HG03571 (cell line): Measurements from ENCODE around the gene CCNJ.
"Not testable (repeated sequence)": the region's sequence is repeated elsewhere in the genome, so short reads cannot be mapped to it uniquely, and the experiment has no call there.

Experiments used
- ATAC-seq: cut with Tn5 transposase; IDR thresholded peaks from one replicate; pipeline ENCODE4 v1.9.1; 2021; ENCODE audit not compliant: unreplicated experiment

Gene CCNJ, protein sequence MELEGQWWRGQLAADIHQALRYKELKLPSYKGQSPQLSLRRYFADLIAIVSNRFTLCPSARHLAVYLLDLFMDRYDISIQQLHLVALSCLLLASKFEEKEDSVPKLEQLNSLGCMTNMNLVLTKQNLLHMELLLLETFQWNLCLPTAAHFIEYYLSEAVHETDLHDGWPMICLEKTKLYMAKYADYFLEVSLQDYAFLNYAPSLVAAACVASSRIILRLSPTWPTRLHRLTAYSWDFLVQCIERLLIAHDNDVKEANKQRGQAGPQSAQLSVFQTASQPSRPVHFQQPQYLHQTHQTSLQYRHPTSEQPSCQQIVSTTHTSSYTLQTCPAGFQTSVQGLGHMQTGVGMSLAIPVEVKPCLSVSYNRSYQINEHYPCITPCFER

DNA sequence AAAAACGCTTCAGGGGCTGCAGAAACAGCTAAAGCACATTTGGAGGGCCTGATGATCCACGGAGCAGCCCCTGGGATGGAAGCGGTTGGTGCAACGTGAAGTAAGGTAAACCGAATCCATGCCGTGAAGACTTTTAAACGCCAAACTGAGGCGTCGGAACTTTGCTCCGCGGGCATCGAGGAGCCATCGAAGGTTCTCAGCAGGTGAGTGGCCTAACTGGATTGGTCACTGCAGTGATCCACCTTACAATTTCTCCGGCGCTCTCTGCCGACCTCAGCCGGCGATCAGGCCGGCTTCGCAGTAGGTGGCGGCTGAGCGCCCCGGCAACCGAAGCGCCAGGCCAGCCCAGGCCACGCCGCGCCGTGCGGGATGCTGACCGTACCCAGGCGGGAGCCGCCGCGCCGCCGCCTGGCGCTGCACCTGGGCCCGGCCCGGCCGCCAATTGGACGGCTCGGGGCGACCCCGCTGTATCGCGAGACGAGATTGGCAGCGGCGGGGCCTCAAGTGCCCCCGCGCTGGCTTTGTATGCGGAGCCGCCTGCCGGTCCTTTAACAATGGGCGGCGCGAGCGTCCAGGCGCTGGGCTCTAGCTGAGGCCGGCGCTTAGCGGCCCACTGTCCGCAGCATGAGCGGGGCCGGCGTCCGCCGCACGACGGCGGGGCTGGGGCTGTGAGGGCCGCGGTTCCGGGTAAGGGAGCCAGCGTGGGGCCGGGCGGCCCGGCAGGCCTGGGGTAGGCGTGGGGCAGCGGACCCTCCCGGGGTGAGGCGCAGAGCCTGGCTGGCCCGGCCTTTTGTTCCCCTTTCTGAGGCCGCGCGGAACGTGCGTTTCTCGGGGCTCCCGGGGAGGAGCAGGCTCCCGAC lies at the start of gene CCNJ:
TSS of gene CCNJ (plus strand) at position 551 of the 860 bp plus-strand sequence. CDS start 811 bp downstream, outside the sequence.
- ATAC-seq = peak; percentile 83

DNA sequence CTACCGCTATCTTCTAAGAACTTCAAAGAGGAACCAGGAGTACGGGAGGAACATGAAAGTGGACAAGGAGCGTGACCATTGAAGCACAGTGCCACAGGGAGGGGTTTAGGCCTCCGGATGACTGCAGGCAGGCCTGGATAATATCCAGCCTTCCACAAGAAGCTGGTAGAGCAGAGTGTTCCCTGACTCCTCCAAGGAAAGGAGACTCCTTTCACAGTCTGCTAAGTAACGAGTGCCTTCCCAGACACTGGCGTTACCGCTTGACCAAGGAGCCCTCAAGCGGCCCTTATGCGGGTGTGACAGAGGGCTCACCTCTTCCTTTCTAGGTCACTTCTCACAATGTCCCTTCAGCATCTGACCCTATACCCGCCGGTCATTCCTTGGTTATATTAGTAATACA lies 49.0 kb upstream of the CCNJ start:
- ATAC-seq = not testable (repeated sequence)

GRCh38 chr10:95998255-95998784 lies 45.1 kb upstream of the CCNJ start:
- no peak for ATAC-seq

GRCh38 chr10:96013956-96014355 lies 29.4 kb upstream of the CCNJ start:
- ATAC-seq = no peak

GRCh38 chr10:96014473-96015102 lies 28.8 kb upstream of the CCNJ start:
- ATAC-seq = no peak

DNA sequence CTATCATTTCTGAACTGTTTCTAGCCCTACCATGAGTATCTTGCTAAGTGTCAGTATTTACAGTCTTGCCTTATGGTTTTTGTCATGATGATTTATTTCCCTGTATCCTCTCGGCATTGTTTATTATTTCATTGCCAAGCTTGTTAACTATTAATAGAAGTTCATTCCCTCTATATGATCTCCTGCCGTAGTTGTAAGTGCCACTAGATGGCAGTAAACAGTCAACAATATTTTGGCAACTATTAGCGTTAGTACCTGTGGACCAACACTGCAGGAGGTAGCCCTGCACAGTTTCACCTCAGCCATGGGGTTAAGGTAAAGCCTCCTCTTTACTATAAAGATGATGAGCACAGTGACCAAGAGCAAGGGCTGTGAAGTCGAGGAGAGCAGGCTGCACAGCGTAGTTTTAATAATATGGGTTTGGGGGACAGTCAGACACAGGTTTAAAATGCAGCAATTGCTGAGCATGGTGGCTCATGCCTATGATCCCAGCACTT lies 26.1 kb upstream of the CCNJ start:
- ATAC-seq = no peak

DNA sequence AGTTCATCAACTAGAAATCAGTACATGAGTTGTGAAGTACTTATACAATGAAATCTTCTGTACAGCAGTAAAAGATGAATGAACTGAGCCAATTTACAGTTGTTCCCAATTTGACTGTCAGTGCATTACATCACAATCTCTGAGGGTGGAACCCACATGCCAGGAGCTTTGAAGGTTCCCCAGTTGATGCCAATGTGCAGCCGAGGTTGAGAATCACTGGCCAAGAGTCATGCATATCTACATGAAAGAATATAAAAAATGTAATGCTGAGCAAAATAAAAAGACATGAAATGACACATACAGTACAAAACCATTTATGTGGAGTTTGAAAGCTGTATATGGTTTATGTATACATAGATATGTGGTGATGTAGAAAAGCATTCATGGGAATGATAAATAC lies 22.1 kb upstream of the CCNJ start:
- ATAC-seq = no peak

DNA sequence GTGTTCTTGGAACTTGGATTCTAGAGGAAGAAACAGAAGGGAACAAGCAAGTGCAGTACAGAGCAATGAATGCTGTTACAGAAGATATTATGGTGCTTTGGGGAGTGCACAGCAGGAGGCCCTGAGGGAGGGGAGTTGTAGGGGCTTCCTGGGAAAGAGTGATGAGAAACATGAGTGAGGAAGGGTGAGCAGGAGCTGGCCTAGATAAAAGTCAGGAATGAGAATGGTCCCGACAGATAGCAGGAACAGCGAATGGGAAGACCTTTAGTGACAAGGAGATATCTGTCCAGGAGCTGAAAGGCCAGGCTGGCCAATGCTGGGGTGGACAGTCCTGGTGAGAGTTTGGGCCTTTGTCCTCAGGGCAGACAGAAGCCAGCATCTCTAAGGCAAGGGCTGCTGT lies 20.6 kb upstream of the CCNJ start:
- ATAC-seq = no peak

- no peak for ATAC-seq
Observed at GRCh38 chr10:96023168-96023567, 20.2 kb upstream of the CCNJ start.

DNA sequence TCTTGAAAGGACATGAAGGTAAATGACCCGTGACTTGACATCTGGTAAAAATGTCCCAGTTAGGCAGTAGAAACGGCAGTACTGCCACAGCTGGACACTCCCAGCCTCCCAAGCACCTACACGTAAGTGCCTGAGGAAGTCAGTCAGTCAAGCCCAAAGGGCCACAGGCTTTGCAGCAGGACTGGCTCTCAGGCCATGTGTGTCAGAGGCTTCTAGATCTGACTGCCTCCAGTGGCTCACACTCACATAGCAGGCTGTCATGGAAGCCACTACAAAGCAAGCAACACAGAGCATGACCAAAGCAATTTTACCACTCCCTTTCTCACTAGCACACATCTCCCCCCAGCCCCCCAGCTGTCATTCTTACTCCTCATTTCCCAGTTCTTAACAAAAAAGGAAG lies 17.8 kb upstream of the CCNJ start:
- no peak for ATAC-seq

DNA sequence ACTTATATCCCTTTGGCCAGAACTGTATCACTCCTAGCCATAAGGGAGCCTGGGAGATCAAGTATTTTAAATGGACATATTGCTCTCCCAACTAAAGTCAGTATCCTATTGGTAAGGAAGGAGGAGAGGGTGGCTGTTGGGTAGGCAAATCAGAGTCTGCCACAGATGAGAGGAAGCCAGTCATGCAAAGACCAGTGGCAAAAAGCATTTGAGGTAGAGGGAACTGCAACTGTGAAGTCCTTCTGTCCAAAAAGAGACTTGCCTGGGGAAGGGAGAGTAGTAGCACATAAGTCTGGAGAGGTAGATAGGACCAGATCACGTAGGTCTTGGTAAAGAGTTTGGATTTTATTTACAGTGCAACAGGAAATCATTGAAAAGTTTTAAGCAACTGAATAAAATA lies 8.8 kb upstream of the CCNJ start:
- no peak for ATAC-seq

DNA sequence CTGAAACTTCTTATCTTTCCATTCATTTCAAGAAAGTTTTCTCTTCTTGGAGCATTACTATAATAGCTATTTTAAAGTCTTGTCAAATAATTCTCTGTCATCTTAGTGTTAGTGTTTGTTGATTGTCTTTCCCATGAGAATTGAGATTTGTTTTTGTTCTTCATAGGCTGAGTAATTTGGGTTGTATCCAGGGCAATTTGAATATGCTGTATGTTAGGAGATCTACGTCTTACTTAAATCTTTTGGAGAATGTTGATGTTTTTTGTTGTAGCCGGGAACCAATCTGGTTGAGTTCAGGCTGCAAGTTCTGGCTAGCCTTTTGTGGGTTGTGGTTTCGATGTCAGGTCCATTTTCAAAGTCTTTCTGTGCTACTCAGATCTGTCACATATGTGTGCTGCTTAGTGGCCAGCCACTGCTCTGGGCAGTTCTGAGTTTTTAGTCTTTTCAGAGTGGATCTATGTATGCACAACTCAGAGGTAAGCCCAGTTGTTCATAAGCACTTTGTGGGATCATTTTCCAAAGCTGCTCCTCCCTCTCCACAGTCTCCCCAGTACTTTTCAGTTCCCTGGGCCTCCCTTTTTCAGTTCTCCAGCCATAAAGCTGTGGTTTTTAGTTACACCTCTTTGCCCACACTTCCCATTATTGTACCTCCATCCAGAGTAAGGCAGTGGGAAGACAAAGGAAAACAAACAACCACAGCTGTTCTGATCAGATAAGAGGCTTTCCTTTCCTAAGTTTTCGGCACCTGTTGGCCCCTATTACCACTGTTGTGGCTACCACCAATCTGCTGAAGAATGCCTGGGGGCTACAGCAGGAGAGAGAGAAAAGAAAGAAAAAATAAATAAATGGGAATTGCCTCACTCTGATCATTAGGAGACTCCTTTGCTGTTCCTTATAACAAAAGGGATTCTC lies 4.7 kb upstream of the CCNJ start:
- ATAC-seq = no peak

DNA sequence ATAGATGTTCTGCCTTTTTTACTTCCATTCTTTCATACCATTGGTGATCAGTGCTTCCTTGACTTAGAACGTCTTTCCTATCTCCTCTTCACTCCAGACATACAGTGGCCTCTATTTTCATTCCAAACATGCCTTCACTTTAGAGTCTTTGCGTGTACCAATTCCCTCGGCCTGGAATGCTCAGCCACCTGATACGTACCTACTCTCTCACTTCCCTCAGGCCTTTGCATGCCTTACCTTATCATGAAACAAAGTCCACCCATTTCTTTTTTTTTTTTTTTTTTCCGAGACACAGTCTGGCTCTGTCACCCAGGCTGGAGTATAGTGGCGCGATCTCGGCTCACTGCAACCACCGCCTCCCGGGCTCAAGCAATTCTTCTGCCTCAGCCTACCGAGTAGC lies 2.2 kb upstream of the CCNJ start:
- no peak for ATAC-seq

GRCh38 chr10:96043893-96044715 lies 721 bp downstream of the CCNJ start:
- ATAC-seq = peak; percentile 24

DNA sequence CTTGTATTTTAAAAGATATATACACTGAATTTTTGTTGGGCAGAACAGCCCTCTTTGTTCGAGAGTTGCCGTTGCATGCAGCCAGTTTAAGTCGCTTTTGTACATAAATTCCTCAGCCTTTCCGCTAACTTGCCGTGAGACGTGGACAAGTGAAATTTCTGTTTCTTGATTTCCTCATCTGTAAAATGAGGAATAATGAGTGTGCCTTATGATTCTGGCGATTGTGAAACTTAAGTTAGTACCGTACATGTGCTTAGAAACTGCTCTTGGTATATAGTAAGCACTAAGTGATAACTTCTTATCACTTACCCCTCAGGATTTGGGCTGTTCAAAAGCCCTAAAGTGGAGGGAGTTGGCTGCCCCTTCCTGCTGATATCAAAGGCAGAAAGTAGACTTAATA lies 1.4 kb downstream of the CCNJ start:
- ATAC-seq = no peak

DNA sequence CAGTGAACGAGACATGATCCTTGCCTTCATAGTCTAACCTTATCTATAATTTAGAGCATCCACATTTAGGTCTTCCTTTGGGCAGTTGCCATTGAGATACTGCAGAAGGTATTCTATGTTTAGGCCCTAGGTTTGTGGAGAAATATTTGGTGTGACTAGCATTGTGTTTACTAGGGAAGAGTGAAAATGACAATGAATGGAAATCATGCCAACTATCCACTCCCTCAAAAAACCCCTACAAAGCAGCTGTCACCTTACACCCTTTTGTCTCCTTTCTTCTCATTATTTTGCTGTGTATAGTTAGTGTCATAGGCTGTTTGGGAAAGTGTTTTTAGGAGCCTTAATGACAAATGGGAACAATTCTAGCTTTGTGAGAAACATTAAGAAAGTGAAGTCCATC lies 3.2 kb downstream of the CCNJ start:
- ATAC-seq = no peak

GRCh38 chr10:96047004-96047649 lies 3.7 kb downstream of the CCNJ start:
- ATAC-seq = no peak

GRCh38 chr10:96047925-96048324 lies 4.5 kb downstream of the CCNJ start:
- not testable (repeated sequence) for ATAC-seq

DNA sequence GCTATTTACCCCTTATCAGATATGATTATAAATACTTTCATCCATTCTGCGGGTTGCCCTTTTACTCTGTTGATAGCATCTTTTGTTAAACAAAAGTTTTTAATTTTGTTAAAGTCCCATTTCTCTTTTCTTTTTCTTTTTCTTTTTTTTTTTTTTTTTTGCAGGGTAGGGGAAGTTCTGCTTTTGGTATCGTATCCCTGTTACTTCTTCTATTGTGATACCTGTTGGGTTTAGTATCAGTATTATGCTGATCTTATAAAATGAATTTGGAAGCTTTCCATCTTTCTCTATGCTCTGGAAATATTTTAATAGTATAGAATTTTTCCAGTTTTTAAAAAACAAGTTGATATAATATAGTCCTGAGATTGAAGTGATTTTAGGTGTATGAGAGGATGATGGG lies 6.0 kb downstream of the CCNJ start:
- no peak for ATAC-seq
